ENCODE data around the gene ADIPOR1.

ADIPOR1 gene

GRCh38 chr1:202944438-202944921, 13.6 kb downstream of the ADIPOR1 start:
- no peak for TF ChIP-seq EZH2phosphoT487 (IDR thresholded peaks at IDR 0.05; ENCODE audit: borderline replicate concordance, low read length)
- no peak for TF ChIP-seq CTCF (IDR thresholded peaks at IDR 0.05; ENCODE audit: low read depth, low read length, poor library complexity, severe bottlenecking)
- no peaks in the 10 kb centered on the region for H3K4me1 ChIP-seq (ENCODE audit: control insufficient read depth, low read length)
- peaks cover 73% of the 10 kb centered on the region for H3K36me3 ChIP-seq (ENCODE audit: control insufficient read depth, low read length)
- H3K27me3 ChIP-seq (ENCODE audit: control insufficient read depth, low read length) = no peaks in the 10 kb centered on the region
- H3K79me2 ChIP-seq (ENCODE audit: control insufficient read depth, low read length) = no peaks in the 10 kb centered on the region
- no peaks in the 10 kb centered on the region for H3K9me2 ChIP-seq (replicated peaks; ENCODE audit: control insufficient read depth, low read length)
- H4K20me1 ChIP-seq (ENCODE audit: control insufficient read depth, insufficient read depth, low read depth, low read length) = no peaks in the 10 kb centered on the region
- no peak overlapping the region for H3K4me2 ChIP-seq (ENCODE audit: low read length)
- no peaks in the 10 kb centered on the region for H3K9me3 ChIP-seq (ENCODE audit: control insufficient read depth, insufficient read depth, low read length)
- H3K4me3 ChIP-seq (ENCODE audit: low read length) = no peak overlapping the region
- no peaks in the 10 kb centered on the region for H3F3A ChIP-seq (ENCODE audit: control insufficient read depth, insufficient read depth)
- no peak overlapping the region for H3K27ac ChIP-seq (ENCODE audit: low read depth, low read length)

DNA sequence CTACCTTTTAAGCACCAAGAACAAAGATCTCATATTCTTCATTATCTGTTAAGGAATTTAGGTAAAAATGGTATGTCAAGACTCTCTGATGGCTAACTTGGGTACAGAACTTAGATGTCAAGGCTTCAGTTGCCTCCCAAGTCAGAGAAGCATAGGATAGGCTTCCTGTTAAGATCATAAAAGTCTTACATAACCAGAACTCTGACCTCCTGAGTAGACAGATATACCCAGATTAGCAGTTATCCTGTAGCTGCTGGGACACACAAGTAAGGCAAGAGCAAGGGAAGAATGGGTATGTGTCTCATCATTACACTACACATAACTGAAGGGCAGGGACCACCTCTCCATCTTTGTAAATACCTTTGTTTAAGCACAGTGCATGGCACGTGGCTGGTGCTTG, 15.7 kb downstream of the ADIPOR1 start:
- H3K79me2 ChIP-seq (ENCODE audit: control insufficient read depth, low read length) = no peaks in the 10 kb centered on the region
- H3K9me3 ChIP-seq (ENCODE audit: control insufficient read depth, insufficient read depth, low read length) = no peaks in the 10 kb centered on the region
- no peaks in the 10 kb centered on the region for H3K27me3 ChIP-seq (ENCODE audit: control insufficient read depth, low read length)
- H4K20me1 ChIP-seq (ENCODE audit: control insufficient read depth, insufficient read depth, low read depth, low read length) = no peaks in the 10 kb centered on the region
- no peak overlapping the region for H3K27ac ChIP-seq (ENCODE audit: low read depth, low read length)
- no peaks in the 10 kb centered on the region; the same call in 1 of the 2 replicates for H3F3A ChIP-seq (ENCODE audit: control insufficient read depth, insufficient read depth)
- no peak overlapping the region for H3K4me3 ChIP-seq (ENCODE audit: low read length)
- H3K36me3 ChIP-seq (ENCODE audit: control insufficient read depth, low read length) = peaks cover 61% of the 10 kb centered on the region
- H3K4me2 ChIP-seq (ENCODE audit: low read length) = no peak overlapping the region
- TF ChIP-seq CTCF (IDR thresholded peaks at IDR 0.05; ENCODE audit: low read depth, low read length, poor library complexity, severe bottlenecking) = no peak
- no peak for TF ChIP-seq EZH2phosphoT487 (IDR thresholded peaks at IDR 0.05; ENCODE audit: borderline replicate concordance, low read length)
- no peaks in the 10 kb centered on the region for H3K9me2 ChIP-seq (replicated peaks; ENCODE audit: control insufficient read depth, low read length)
- no peaks in the 10 kb centered on the region for H3K4me1 ChIP-seq (ENCODE audit: control insufficient read depth, low read length)

- Histone ChIP-seq H3K4me2 (ENCODE audit: low read length) (no peak overlapping the region), H3K79me2 (ENCODE audit: control insufficient read depth, low read length) (no peaks in the 10 kb centered on the region), H3K36me3 (ENCODE audit: control insufficient read depth, low read length) (peaks cover 58% of the 10 kb centered on the region), H4K20me1 (ENCODE audit: control insufficient read depth, insufficient read depth, low read depth, low read length) (no peaks in the 10 kb centered on the region), H3K9me2 (replicated peaks; ENCODE audit: control insufficient read depth, low read length) (no peaks in the 10 kb centered on the region), H3F3A (ENCODE audit: control insufficient read depth, insufficient read depth) (no peaks in the 10 kb centered on the region; the same call in 1 of the 2 replicates), H3K27ac (ENCODE audit: low read depth, low read length) (no peak overlapping the region), H3K9me3 (ENCODE audit: control insufficient read depth, insufficient read depth, low read length) (no peaks in the 10 kb centered on the region), H3K4me1 (ENCODE audit: control insufficient read depth, low read length) (no peaks in the 10 kb centered on the region), H3K27me3 (ENCODE audit: control insufficient read depth, low read length) (no peaks in the 10 kb centered on the region), H3K4me3 (ENCODE audit: low read length) (no peak overlapping the region)
- no peak for TF ChIP-seq CTCF (IDR thresholded peaks at IDR 0.05; ENCODE audit: low read depth, low read length, poor library complexity, severe bottlenecking)
- no peak for TF ChIP-seq EZH2phosphoT487 (IDR thresholded peaks at IDR 0.05; ENCODE audit: borderline replicate concordance, low read length)
Measured at GRCh38 chr1:202941372-202941771, 16.7 kb downstream of the ADIPOR1 start.

Measured in DOHH2 (cell line).